Raji (cell line): Measurements from ENCODE around the gene CENPO.

ENCODE experiments used
- POLR2A ChIP-seq: IDR thresholded peaks from 2 replicates; pipeline ENCODE4 v1.6.1; 2011; ENCODE audit warnings: low read depth, low read length, control low read depth; ENCODE audit not compliant: insufficient read depth

The CENPO gene

GRCh38 chr2:24827321-24828237 lies 34.4 kb downstream of the CENPO start:
- TF ChIP-seq POLR2A, result no peak

GRCh38 chr2:24828238-24828996 lies 35.2 kb downstream of the CENPO start:
- no peak for TF ChIP-seq POLR2A

GRCh38 chr2:24830351-24830750 lies 37.1 kb downstream of the CENPO start:
- no peak for TF ChIP-seq POLR2A

- TF ChIP-seq POLR2A, result no peak
Observed at GRCh38 chr2:24830786-24831185, 37.6 kb downstream of the CENPO start.

GRCh38 chr2:24831221-24832072 lies 38.2 kb downstream of the CENPO start:
- no peak for TF ChIP-seq POLR2A

GRCh38 chr2:24832073-24832461 lies 38.8 kb downstream of the CENPO start:
- no peak for TF ChIP-seq POLR2A

- no peak for TF ChIP-seq POLR2A
Observed at GRCh38 chr2:24832521-24832920, 39.3 kb downstream of the CENPO start.

GRCh38 chr2:24832931-24833701 lies 39.9 kb downstream of the CENPO start:
- TF ChIP-seq POLR2A, result no peak

- TF ChIP-seq POLR2A, result no peak
Observed at GRCh38 chr2:24833821-24834732, 40.9 kb downstream of the CENPO start.

- no peak for TF ChIP-seq POLR2A
Observed at GRCh38 chr2:24834733-24835395, 41.6 kb downstream of the CENPO start.

- no peak for TF ChIP-seq POLR2A
Observed at GRCh38 chr2:24836206-24836605, 43.0 kb downstream of the CENPO start.

GRCh38 chr2:24836706-24837105 lies 43.5 kb downstream of the CENPO start:
- no peak for TF ChIP-seq POLR2A

GRCh38 chr2:24837996-24838513 lies 44.8 kb downstream of the CENPO start:
- no peak for TF ChIP-seq POLR2A

- TF ChIP-seq POLR2A, result no peak
Observed at GRCh38 chr2:24838541-24838940, 45.3 kb downstream of the CENPO start.
